CD14-positive monocyte (primary cell): ENCODE data around the gene GCC2. TPM values are rescaled to one million over a fixed set of nuclear protein-coding genes. Genes with fewer than 3 reads are reported as not detected.

Source experiments
- DNase-seq, 3 donors: peaks; one replicate each; pipeline ENCODE4 v3.0.0-alpha.2; 2011 to 2022
- H2AFZ ChIP-seq: 2 replicates; pipeline ENCODE4 v1.6.0; 2012; ENCODE audit warnings: mild to moderate bottlenecking, low read depth, low read length, inconsistent platforms; ENCODE audit not compliant: insufficient read depth, poor library complexity, severe bottlenecking
- H3K27ac ChIP-seq, 2 donors: 1 replicate in 1 of 2; 2 replicates in 1 of 2; pipeline ENCODE4 v1.5.1; 2012 to 2013; ENCODE audit warnings: low read length in 2 of 2, control low read depth in 1 of 2, inconsistent platforms in 1 of 2, low read depth in 1 of 2, mild to moderate bottlenecking in 1 of 2
- H3K27me3 ChIP-seq, 2 donors: one replicate each; pipeline versions ENCODE4 v1.6.0 to v1.6.1; 2011 to 2013; ENCODE audit warnings: low read length in 2 of 2; ENCODE audit not compliant: control insufficient read depth in 2 of 2, insufficient read depth in 2 of 2
- H3K36me3 ChIP-seq, 2 donors: replicated peaks in 1 of 2; 1 replicate in 1 of 2; 2 replicates in 1 of 2; pipeline versions ENCODE4 v1.5.1 to v1.6.1; 2012 to 2013; ENCODE audit warnings: low read length in 2 of 2, control low read depth in 1 of 2, inconsistent platforms in 1 of 2, mild to moderate bottlenecking in 1 of 2; ENCODE audit not compliant: insufficient read depth in 2 of 2, control insufficient read depth in 1 of 2
- H3K4me1 ChIP-seq, 2 donors: 1 replicate in 1 of 2; 2 replicates in 1 of 2; pipeline versions ENCODE4 v1.5.1 to v1.6.1; 2012 to 2013; ENCODE audit warnings: low read length in 2 of 2, control low read depth in 1 of 2, inconsistent platforms in 1 of 2, mild to moderate bottlenecking in 1 of 2, moderate library complexity in 1 of 2; ENCODE audit not compliant: insufficient read depth in 2 of 2, control insufficient read depth in 1 of 2
- H3K4me2 ChIP-seq: replicated peaks from 2 replicates; pipeline ENCODE3; 2012; ENCODE audit warnings: low read length, moderate library complexity, mild to moderate bottlenecking; ENCODE audit not compliant: poor library complexity, severe bottlenecking; ENCODE audit errors: extremely low read depth
- H3K4me3 ChIP-seq, 3 experiments: fragments of 200-600 bp in 1 of 3; sonication (generic) in 1 of 3; replicated peaks in 1 of 3; 1 replicate in 2 of 3; 2 replicates in 1 of 3; pipeline ENCODE4 v1.5.1; 2011 to 2013; ENCODE audit warnings: low read length in 3 of 3, mild to moderate bottlenecking in 3 of 3, control low read depth in 2 of 3, low read depth in 2 of 3, inconsistent platforms in 1 of 3, moderate library complexity in 1 of 3
- H3K79me2 ChIP-seq: 2 replicates; pipeline ENCODE4 v1.6.0; 2012; ENCODE audit warnings: mild to moderate bottlenecking, control low read depth, inconsistent platforms, low read length, moderate library complexity; ENCODE audit not compliant: insufficient read depth
- H3K9ac ChIP-seq: 2 replicates; pipeline ENCODE4 v1.6.0; 2017; ENCODE audit warnings: low read length, mild to moderate bottlenecking; ENCODE audit not compliant: insufficient read depth, poor library complexity, severe bottlenecking
- H3K9me3 ChIP-seq, 2 donors: replicated peaks in 1 of 2; 1 replicate in 1 of 2; 2 replicates in 1 of 2; pipeline versions ENCODE4 v1.5.1 to v1.6.1; 2012 to 2013; ENCODE audit warnings: low read length in 2 of 2, control low read depth in 1 of 2; ENCODE audit not compliant: control insufficient read depth in 1 of 2, insufficient read depth in 1 of 2
- H4K20me1 ChIP-seq: 2 replicates; pipeline ENCODE4 v1.6.0; 2012; ENCODE audit warnings: mild to moderate bottlenecking, low read length, control low read depth, moderate library complexity; ENCODE audit not compliant: insufficient read depth
- H3K27ac Mint-ChIP-seq, 7 donors: one replicate each; pipeline ENCODE4 v1.8.0; 2020; ENCODE audit warnings: mild to moderate bottlenecking in 7 of 7, mixed read lengths in 7 of 7, moderate library complexity in 6 of 7, inconsistent platforms in 2 of 7
- H3K27me3 Mint-ChIP-seq, 3 donors: one replicate each; pipeline ENCODE4 v1.8.0; 2021 to 2022; ENCODE audit warnings: low read depth in 3 of 3, mild to moderate bottlenecking in 3 of 3, mixed read lengths in 3 of 3, moderate library complexity in 3 of 3, inconsistent platforms in 1 of 3
- H3K36me3 Mint-ChIP-seq, 2 donors: one replicate each; pipeline ENCODE4 v1.8.0; 2020; ENCODE audit warnings: mixed read lengths in 2 of 2, inconsistent platforms in 1 of 2, mild to moderate bottlenecking in 1 of 2
- H3K4me1 Mint-ChIP-seq: one replicate; pipeline ENCODE4 v1.8.0; 2020; ENCODE audit warnings: mild to moderate bottlenecking, mixed read lengths
- H3K4me3 Mint-ChIP-seq, 2 donors: one replicate each; pipeline ENCODE4 v1.8.0; 2020; ENCODE audit warnings: mild to moderate bottlenecking in 2 of 2, mixed read lengths in 2 of 2, moderate library complexity in 1 of 2
- H3K9me3 Mint-ChIP-seq, 7 donors: one replicate each; pipeline ENCODE4 v1.8.0; 2020 to 2022; ENCODE audit warnings: mixed read lengths in 7 of 7, mild to moderate bottlenecking in 6 of 7, moderate library complexity in 6 of 7, inconsistent platforms in 2 of 7
- WGBS: methylation state at CpG from one replicate; pipeline ENCODE4 v1.1.5; 2013; ENCODE audit warnings: missing lambda C conversion rate; ENCODE audit not compliant: insufficient coverage; 5-methylcytosine and 5-hydroxymethylcytosine counted together
- intact Hi-C, 2 donors: fragments of 100-400 bp; cut with micrococcal nuclease; formaldehyde crosslinking; loops; one replicate each; pipeline versions ENCODE4 v1.15.0 to v1.15.1; 2023
- polyA plus RNA-seq, 3 donors: library from polyadenylated mRNA; depleted of rRNA in 1 of 3; unstranded in 2 of 3; stranded (reverse) in 1 of 3; fragments of 300-500 nt in 2 of 3; fragments of >200 nt in 1 of 3; fragmentation: Illumina TruSeq in 2 of 3; gene quantifications; 1 replicate in 2 of 3; 2 replicates in 1 of 3; pipeline ENCODE4 v1.2.3, GENCODE V29; 2012 to 2021
- TF ChIP-seq, protein P1 (sequence below): fragments of 200-600 bp; IDR thresholded peaks from one replicate; pipeline ENCODE4 v1.8.0; 2022; ENCODE audit warnings: antibody characterized with exemption, mild to moderate bottlenecking

GCC2 gene
- polyA plus RNA-seq, 3 donors, result 6.0 to 13.7 (median 6.6) TPM

GRCh38 chr2:108417254-108417653 is 31.8 kb upstream of the GCC2 start:
- H2AFZ ChIP-seq, result no peak overlapping the region
- peaks cover 0 to 3% (median 0%) of the 10 kb centered on the region in 7 donors for H3K9me3 Mint-ChIP-seq
- no peaks in the 10 kb centered on the region for H3K36me3 Mint-ChIP-seq
- intact Hi-C loops, result no loop called here
- no peak overlapping the region for H3K9ac ChIP-seq
- no peaks in the 10 kb centered on the region for H3K36me3 ChIP-seq
- H3K27me3 Mint-ChIP-seq, result peaks cover 0 to 3% (median 0%) of the 10 kb centered on the region in 3 donors
- no peaks in the 10 kb centered on the region for H4K20me1 ChIP-seq
- no peak overlapping the region for H3K4me2 ChIP-seq
- peak in 1 of 3 donors; percentile 3 for DNase-seq
- no peak overlapping the region for H3K4me3 ChIP-seq
- WGBS, result 100% methylated on average over 2 of the region's 2 CpGs
- no peaks in the 10 kb centered on the region for H3K79me2 ChIP-seq
- no peaks in the 10 kb centered on the region for H3K27me3 ChIP-seq
- H3K4me1 Mint-ChIP-seq, result no peaks in the 10 kb centered on the region
- H3K9me3 ChIP-seq, result no peaks in the 10 kb centered on the region
- TF ChIP-seq, protein P1, sequence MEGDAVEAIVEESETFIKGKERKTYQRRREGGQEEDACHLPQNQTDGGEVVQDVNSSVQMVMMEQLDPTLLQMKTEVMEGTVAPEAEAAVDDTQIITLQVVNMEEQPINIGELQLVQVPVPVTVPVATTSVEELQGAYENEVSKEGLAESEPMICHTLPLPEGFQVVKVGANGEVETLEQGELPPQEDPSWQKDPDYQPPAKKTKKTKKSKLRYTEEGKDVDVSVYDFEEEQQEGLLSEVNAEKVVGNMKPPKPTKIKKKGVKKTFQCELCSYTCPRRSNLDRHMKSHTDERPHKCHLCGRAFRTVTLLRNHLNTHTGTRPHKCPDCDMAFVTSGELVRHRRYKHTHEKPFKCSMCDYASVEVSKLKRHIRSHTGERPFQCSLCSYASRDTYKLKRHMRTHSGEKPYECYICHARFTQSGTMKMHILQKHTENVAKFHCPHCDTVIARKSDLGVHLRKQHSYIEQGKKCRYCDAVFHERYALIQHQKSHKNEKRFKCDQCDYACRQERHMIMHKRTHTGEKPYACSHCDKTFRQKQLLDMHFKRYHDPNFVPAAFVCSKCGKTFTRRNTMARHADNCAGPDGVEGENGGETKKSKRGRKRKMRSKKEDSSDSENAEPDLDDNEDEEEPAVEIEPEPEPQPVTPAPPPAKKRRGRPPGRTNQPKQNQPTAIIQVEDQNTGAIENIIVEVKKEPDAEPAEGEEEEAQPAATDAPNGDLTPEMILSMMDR, result no peak
- H3K4me1 ChIP-seq, result no peaks in the 10 kb centered on the region
- no peak overlapping the region for H3K27ac Mint-ChIP-seq
- H3K4me3 Mint-ChIP-seq, result no peak overlapping the region
- H3K27ac ChIP-seq, result no peak overlapping the region

GRCh38 chr2:108418416-108418815 is 30.6 kb upstream of the GCC2 start:
- H3K9ac ChIP-seq, result no peak overlapping the region
- intact Hi-C loops, result no loop called here
- no peaks in the 10 kb centered on the region for H3K9me3 ChIP-seq
- DNase-seq, result no peak
- H3K4me1 ChIP-seq, result no peaks in the 10 kb centered on the region
- H3K9me3 Mint-ChIP-seq, result peaks cover 0 to 2% (median 0%) of the 10 kb centered on the region in 7 donors
- H3K27ac Mint-ChIP-seq, result no peak overlapping the region
- no peaks in the 10 kb centered on the region for H3K79me2 ChIP-seq
- H2AFZ ChIP-seq, result no peak overlapping the region
- H4K20me1 ChIP-seq, result no peaks in the 10 kb centered on the region
- H3K27me3 Mint-ChIP-seq, result peaks cover 0 to 3% (median 0%) of the 10 kb centered on the region in 3 donors
- no peak overlapping the region for H3K4me2 ChIP-seq
- H3K4me3 ChIP-seq, result no peak overlapping the region
- no peak overlapping the region for H3K27ac ChIP-seq
- TF ChIP-seq, protein P1, result no peak
- no peaks in the 10 kb centered on the region for H3K36me3 Mint-ChIP-seq
- no CpG with 5 or more reads among the region's 4 CpGs for WGBS
- no peaks in the 10 kb centered on the region for H3K36me3 ChIP-seq
- no peaks in the 10 kb centered on the region for H3K27me3 ChIP-seq
- H3K4me1 Mint-ChIP-seq, result no peaks in the 10 kb centered on the region
- no peak overlapping the region for H3K4me3 Mint-ChIP-seq
